Keratinocyte (primary cell): ENCODE measurements around the gene CDC16.

Experiments used
- EZH2 ChIP-seq: IDR thresholded peaks from one replicate; pipeline ENCODE4 v1.6.1; 2012; ENCODE audit warnings: inconsistent platforms, mild to moderate bottlenecking, low read length, moderate library complexity
- TF ChIP-seq, protein P1 (sequence below), 3 experiments: IDR thresholded peaks in 1 of 3; conservative IDR thresholded peaks in 1 of 3; optimal IDR thresholded peaks in 1 of 3; 2 replicates in 2 of 3; 3 replicates in 1 of 3; pipeline versions ENCODE3 to v1.5.1; 2011; ENCODE audit warnings: low read length in 3 of 3, mild to moderate bottlenecking in 3 of 3, moderate library complexity in 2 of 3, control low read depth in 1 of 3, inconsistent platforms in 1 of 3; ENCODE audit not compliant: insufficient read depth in 2 of 3; ENCODE audit errors: extremely low read depth in 1 of 3

DNA sequence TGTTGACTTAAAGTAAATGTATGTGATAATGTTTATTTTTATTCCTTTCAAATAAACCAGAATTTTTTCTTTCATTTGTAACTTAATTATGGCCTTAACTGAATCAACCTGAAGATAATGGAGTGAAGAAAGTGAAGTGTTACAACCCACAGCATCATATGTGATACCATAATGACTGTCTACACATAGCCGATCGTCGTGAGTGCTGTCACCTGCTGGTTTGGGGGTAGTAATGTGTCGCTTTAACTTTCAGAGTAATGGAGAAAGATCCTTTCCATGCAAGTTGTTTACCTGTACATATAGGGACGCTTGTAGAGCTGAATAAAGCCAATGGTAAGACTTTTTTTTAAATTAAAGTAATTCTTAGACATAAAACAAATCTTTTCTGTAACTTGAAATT lies 9.9 kb downstream of the CDC16 start:
- TF ChIP-seq, protein P1, sequence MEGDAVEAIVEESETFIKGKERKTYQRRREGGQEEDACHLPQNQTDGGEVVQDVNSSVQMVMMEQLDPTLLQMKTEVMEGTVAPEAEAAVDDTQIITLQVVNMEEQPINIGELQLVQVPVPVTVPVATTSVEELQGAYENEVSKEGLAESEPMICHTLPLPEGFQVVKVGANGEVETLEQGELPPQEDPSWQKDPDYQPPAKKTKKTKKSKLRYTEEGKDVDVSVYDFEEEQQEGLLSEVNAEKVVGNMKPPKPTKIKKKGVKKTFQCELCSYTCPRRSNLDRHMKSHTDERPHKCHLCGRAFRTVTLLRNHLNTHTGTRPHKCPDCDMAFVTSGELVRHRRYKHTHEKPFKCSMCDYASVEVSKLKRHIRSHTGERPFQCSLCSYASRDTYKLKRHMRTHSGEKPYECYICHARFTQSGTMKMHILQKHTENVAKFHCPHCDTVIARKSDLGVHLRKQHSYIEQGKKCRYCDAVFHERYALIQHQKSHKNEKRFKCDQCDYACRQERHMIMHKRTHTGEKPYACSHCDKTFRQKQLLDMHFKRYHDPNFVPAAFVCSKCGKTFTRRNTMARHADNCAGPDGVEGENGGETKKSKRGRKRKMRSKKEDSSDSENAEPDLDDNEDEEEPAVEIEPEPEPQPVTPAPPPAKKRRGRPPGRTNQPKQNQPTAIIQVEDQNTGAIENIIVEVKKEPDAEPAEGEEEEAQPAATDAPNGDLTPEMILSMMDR (optimal IDR thresholded peaks at IDR 0.05 in 1 of 3, IDR thresholded peaks at IDR 0.05 in 1 of 3, conservative IDR thresholded peaks at IDR 0.05 in 1 of 3; ENCODE audit: extremely low read depth in 1 of 3, insufficient read depth in 2 of 3, low read length in 3 of 3) = no peak
- TF ChIP-seq EZH2 = no peak
